Hepatocyte (in vitro differentiated cells): ENCODE measurements around the gene CD4. TPM values are rescaled to one million over a fixed set of nuclear protein-coding genes. Genes with fewer than 3 reads are reported as not detected.

Experiments used
- DNase-seq: peaks from one replicate; pipeline ENCODE4 v3.0.0-alpha.2; 2016; ENCODE audit warnings: low spot score
- H2AFZ ChIP-seq: fragments of 200-600 bp; sonication (generic); 2 replicates; pipeline ENCODE4 v1.6.0; 2016; ENCODE audit warnings: antibody characterized with exemption, mild to moderate bottlenecking
- H3K27ac ChIP-seq: fragments of 200-600 bp; sonication (generic); 2 replicates; pipeline ENCODE4 v1.5.1; 2016; ENCODE audit warnings: mild to moderate bottlenecking
- H3K27me3 ChIP-seq: fragments of 200-600 bp; sonication (generic); 2 replicates; pipeline ENCODE4 v1.6.1; 2016
- H3K36me3 ChIP-seq: fragments of 200-600 bp; sonication (generic); replicated peaks from 2 replicates; pipeline ENCODE4 v1.5.1; 2016; ENCODE audit warnings: low read depth; ENCODE audit not compliant: insufficient read depth
- H3K4me1 ChIP-seq: fragments of 200-600 bp; sonication (generic); 2 replicates; pipeline ENCODE4 v1.5.1; 2016; ENCODE audit warnings: mild to moderate bottlenecking, moderate library complexity; ENCODE audit not compliant: insufficient read depth
- H3K4me2 ChIP-seq: fragments of 200-600 bp; sonication (generic); 2 replicates; pipeline ENCODE4 v1.6.0; 2016
- H3K4me3 ChIP-seq: fragments of 200-600 bp; sonication (generic); 2 replicates; pipeline ENCODE4 v1.5.1; 2016; ENCODE audit warnings: mild to moderate bottlenecking
- H3K79me2 ChIP-seq: fragments of 200-600 bp; sonication (generic); 2 replicates; pipeline ENCODE4 v1.6.0; 2017; ENCODE audit warnings: mild to moderate bottlenecking
- H3K9me2 ChIP-seq: fragments of 200-600 bp; sonication (generic); replicated peaks from 2 replicates; pipeline ENCODE4 v1.6.0; 2017; ENCODE audit warnings: mild to moderate bottlenecking; ENCODE audit not compliant: insufficient read depth
- H3K9me3 ChIP-seq: fragments of 200-600 bp; sonication (generic); 2 replicates; pipeline ENCODE4 v1.5.1; 2016; ENCODE audit warnings: low read depth, mild to moderate bottlenecking
- H4K20me1 ChIP-seq: fragments of 200-600 bp; sonication (generic); 2 replicates; pipeline ENCODE4 v1.6.0; 2016; ENCODE audit warnings: mild to moderate bottlenecking; ENCODE audit not compliant: insufficient read depth, poor library complexity, severe bottlenecking
- CTCF ChIP-seq: fragments of 200-600 bp; sonication (generic); IDR thresholded peaks from 2 replicates; pipeline ENCODE4 v1.5.1; 2016; ENCODE audit warnings: antibody characterized with exemption, mild to moderate bottlenecking; ENCODE audit not compliant: poor library complexity
- EZH2 ChIP-seq: fragments of 200-600 bp; sonication (generic); IDR thresholded peaks from 2 replicates; pipeline ENCODE4 v1.6.1; 2016; ENCODE audit warnings: antibody characterized with exemption, mild to moderate bottlenecking, borderline replicate concordance
- EZH2phosphoT487 ChIP-seq: fragments of 200-600 bp; sonication (generic); IDR thresholded peaks from one replicate; pipeline ENCODE4 v1.6.1; 2018; ENCODE audit warnings: antibody characterized with exemption, mild to moderate bottlenecking, low read depth, moderate library complexity; ENCODE audit not compliant: unreplicated experiment, severe bottlenecking
- WGBS: methylation state at CpG from one replicate; pipeline ENCODE4 v1.1.6; 2016; ENCODE audit warnings: low lambda C conversion rate; ENCODE audit errors: missing lambda C conversion rate; 5-methylcytosine and 5-hydroxymethylcytosine counted together
- polyA plus RNA-seq: library from polyadenylated mRNA; unstranded; fragments of >200 nt; fragmentation: Nextera tagmentation; extraction: Ambion mirVana; gene quantifications from 2 replicates; pipeline ENCODE4 v1.2.1, GENCODE V29; 2016
- total RNA-seq: library from RNA; depleted of rRNA; stranded (reverse); fragments of >200 nt; gene quantifications from 2 replicates; pipeline ENCODE4 v1.2.3, GENCODE V29; 2014

Gene CD4
- total and polyA plus RNA-seq, 2 experiments from 2014 or later = 2.7 to 6.4 TPM

- H3K4me1 ChIP-seq = peaks cover 16% of the 10 kb centered on the region
- no peak overlapping the region for H3K4me3 ChIP-seq
- H3K79me2 ChIP-seq = no peaks in the 10 kb centered on the region
- no peaks in the 10 kb centered on the region for H3K27me3 ChIP-seq
- DNase-seq = no peak
- H3K9me3 ChIP-seq = no peaks in the 10 kb centered on the region
- no peak overlapping the region for H2AFZ ChIP-seq
- no peak overlapping the region for H3K4me2 ChIP-seq
- no peak for TF ChIP-seq CTCF
- no peak for TF ChIP-seq EZH2
- no peaks in the 10 kb centered on the region for H4K20me1 ChIP-seq
- no peak overlapping the region for H3K27ac ChIP-seq
- WGBS = 73% methylated on average over 6 of the region's 6 CpGs
- no peaks in the 10 kb centered on the region for H3K9me2 ChIP-seq
- no peaks in the 10 kb centered on the region for H3K36me3 ChIP-seq
These were observed 7.2 kb upstream of the CD4 start for GRCh38 chr12:6782119-6782518.

- 69% methylated on average over 9 of the region's 10 CpGs for WGBS
- Histone ChIP-seq H3K27me3 (no peaks in the 10 kb centered on the region), H4K20me1 (no peaks in the 10 kb centered on the region), H3K27ac (no peak overlapping the region), H3K9me3 (no peaks in the 10 kb centered on the region), H3K79me2 (no peaks in the 10 kb centered on the region), H3K4me3 (no peak overlapping the region), H3K9me2 (no peaks in the 10 kb centered on the region), H3K4me1 (peaks cover 16% of the 10 kb centered on the region), H2AFZ (no peak overlapping the region), H3K36me3 (no peaks in the 10 kb centered on the region), H3K4me2 (no peak overlapping the region)
- DNase-seq = no peak
- TF ChIP-seq EZH2 (no peak), CTCF (no peak), EZH2phosphoT487 (no peak)
These were observed 6.3 kb upstream of the CD4 start for GRCh38 chr12:6782850-6783566.

- H3K9me2 ChIP-seq = no peaks in the 10 kb centered on the region
- H3K27me3 ChIP-seq = no peaks in the 10 kb centered on the region
- H3K36me3 ChIP-seq = no peaks in the 10 kb centered on the region
- H2AFZ ChIP-seq = no peak overlapping the region
- no peak for DNase-seq
- no peaks in the 10 kb centered on the region for H4K20me1 ChIP-seq
- no peaks in the 10 kb centered on the region for H3K79me2 ChIP-seq
- no peak overlapping the region for H3K27ac ChIP-seq
- 92% methylated on average over 9 of the region's 9 CpGs for WGBS
- H3K4me2 ChIP-seq = no peak overlapping the region
- H3K9me3 ChIP-seq = no peaks in the 10 kb centered on the region
- no peak overlapping the region for H3K4me3 ChIP-seq
- no peak for TF ChIP-seq CTCF
- TF ChIP-seq EZH2phosphoT487 = no peak
- TF ChIP-seq EZH2 = no peak
- H3K4me1 ChIP-seq = peaks cover 9% of the 10 kb centered on the region
These were observed 5.5 kb upstream of the CD4 start for GRCh38 chr12:6783828-6784227.
